Skeletal muscle satellite cell (primary cell): ENCODE data around the gene PDAP1. TPM values are rescaled to one million over a fixed set of nuclear protein-coding genes. Genes with fewer than 3 reads are reported as not detected.
A peak's percentile ranks its signal among the peaks of the same experiment; 100 is the strongest.

Source experiments
- H3K27me3 ChIP-seq: 2 replicates; pipeline ENCODE4 v1.7.0; 2013; ENCODE audit warnings: low read length; ENCODE audit not compliant: control insufficient read depth, insufficient read depth
- H3K36me3 ChIP-seq: 2 replicates; pipeline ENCODE4 v1.7.0; 2013; ENCODE audit warnings: mild to moderate bottlenecking, control low read depth, low read length; ENCODE audit not compliant: insufficient read depth
- H3K4me1 ChIP-seq: 2 replicates; pipeline ENCODE4 v1.7.0; 2013; ENCODE audit warnings: low read length; ENCODE audit not compliant: control insufficient read depth, insufficient read depth
- H3K4me2 ChIP-seq: 2 replicates; pipeline ENCODE4 v1.7.0; 2013; ENCODE audit warnings: mild to moderate bottlenecking, low read length
- H3K4me3 ChIP-seq: 2 replicates; pipeline ENCODE4 v1.7.0; 2013; ENCODE audit warnings: low read length
- H3K9ac ChIP-seq: 2 replicates; pipeline ENCODE4 v1.7.0; 2013; ENCODE audit warnings: mild to moderate bottlenecking, low read depth, low read length, moderate library complexity
- H3K9me3 ChIP-seq: replicated peaks from 2 replicates; pipeline ENCODE4 v1.7.0; 2013; ENCODE audit warnings: mild to moderate bottlenecking, control low read depth, low read length
- total RNA-seq: library from RNA; depleted of rRNA; stranded (reverse); fragments of >200 nt; gene quantifications from 2 replicates; pipeline ENCODE4 v1.2.3, GENCODE V29; 2012; rRNA removed

The PDAP1 gene
- total RNA-seq = 59.6 and 61.2 TPM in 2 replicates

DNA sequence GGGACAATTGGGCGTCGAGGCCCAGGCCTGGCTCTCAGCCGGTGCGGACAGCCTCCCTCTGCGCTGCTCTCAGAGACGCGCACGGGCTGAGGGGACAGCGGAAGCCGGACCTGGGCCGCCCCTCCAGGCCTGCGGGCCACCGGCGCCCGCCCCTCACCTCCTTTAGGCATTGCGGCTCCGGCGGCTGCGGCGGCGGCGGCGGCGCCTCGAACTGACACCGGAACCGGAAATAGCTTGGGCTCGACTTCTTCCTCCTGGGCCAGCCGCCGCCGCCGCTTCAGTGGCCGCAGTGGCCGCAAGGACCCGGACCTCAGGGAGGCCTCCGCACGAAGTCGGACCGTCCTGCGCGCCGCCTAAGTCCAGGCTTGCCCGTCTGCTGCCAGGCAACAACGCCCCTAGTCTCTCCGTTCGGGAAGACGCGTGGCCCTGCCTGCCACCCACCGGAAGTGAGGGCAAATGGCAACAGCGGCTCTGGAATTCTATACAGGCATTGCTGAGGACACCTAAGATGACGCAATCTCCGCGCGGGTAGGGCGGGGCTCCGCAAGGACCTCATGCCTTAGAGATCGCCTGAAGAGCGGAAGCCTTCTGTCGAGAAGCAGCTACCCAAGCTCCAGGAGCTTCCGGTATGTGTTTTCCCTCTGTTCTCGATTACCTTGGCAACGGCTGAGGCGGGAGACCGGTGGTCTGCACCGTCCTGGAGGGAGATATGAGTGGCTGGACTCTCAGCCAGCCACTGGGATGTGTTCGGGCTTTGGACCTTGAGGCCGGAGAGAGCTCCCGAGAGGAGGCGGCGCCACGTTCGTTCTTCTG lies at the start of gene PDAP1, which contains the start of gene BUD31:
Gene PDAP1 (minus strand): TSS at position 219 of the 813 bp plus-strand sequence. CDS start 49 bp downstream, at position 170.
Gene BUD31 (plus strand): TSS at position 591 of the 813 bp plus-strand sequence. CDS start 2,124 bp downstream, outside the sequence.
- Histone ChIP-seq H3K9ac (peak within 1 kb of the TSS; percentile 97), H3K9me3 (no peaks in the 10 kb centered on the region), H3K4me1 (peaks cover 36% of the 10 kb centered on the region), H3K4me2 (peak within 1 kb of the TSS; percentile 91), H3K4me3 (peak within 1 kb of the TSS; percentile 93), H3K36me3 (peaks cover 40% of the 10 kb centered on the region), H3K27me3 (no peaks in the 10 kb centered on the region)

- H3K27me3 ChIP-seq = no peaks in the 10 kb centered on the region
- H3K9ac ChIP-seq = no peak overlapping the region
- no peak overlapping the region for H3K4me3 ChIP-seq
- H3K4me1 ChIP-seq = no peaks in the 10 kb centered on the region
- no peaks in the 10 kb centered on the region for H3K9me3 ChIP-seq
- peaks cover 77% of the 10 kb centered on the region for H3K36me3 ChIP-seq
- H3K4me2 ChIP-seq = no peak overlapping the region
Measured at GRCh38 chr7:99457650-99458493, 49.5 kb upstream of the PDAP1 start.

DNA sequence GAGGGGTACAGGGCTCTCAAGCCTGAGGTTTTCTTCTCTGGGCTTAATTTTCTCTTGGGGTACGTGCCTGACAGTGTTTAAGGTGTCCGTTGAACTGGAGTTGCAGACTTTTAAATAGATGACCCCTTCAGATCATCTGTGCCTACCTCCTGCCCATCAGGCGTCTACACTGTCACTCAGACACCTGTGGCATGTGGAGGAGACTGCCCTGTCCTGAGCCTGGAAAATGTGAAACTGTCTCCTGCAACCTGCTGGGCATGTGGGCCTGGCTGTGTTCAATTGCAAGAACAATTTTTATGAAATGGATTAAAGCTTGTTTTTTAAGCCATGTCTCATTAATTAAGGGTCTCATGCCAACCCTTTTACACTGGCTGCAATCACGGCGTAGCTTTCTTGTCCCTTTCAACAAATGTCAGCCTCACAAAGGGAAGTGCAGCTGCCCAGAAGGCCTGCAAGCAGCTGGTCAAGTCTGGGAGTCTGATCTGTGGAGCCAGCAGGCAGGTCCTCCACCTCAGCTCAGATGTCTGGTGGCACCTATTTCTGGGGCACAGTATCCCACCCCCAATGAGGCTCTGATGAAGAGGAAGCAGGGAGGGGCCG lies 48.8 kb upstream of the PDAP1 start:
- peaks cover 80% of the 10 kb centered on the region for H3K36me3 ChIP-seq

DNA sequence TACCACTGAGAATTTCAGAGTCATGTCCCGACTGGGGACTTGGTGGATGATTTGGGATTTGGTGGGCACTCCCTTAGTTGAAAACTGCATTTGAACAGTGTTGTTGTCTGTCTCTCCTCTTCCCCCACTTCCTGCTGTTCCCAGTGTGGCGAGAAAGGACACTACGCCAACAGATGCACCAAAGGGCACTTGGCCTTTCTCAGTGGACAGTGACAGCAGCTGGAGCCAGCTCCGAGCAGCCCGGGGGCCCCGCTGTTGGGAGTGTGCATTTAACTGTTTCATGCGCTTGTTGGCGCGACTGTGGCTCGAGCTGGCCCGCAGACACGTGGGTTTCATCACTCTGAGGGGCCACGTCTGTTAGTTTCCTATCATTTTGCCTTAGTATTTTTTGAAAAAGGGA lies 47.9 kb upstream of the PDAP1 start:
- no peak overlapping the region for H3K4me2 ChIP-seq
- no peaks in the 10 kb centered on the region for H3K27me3 ChIP-seq
- no peaks in the 10 kb centered on the region for H3K9me3 ChIP-seq
- peaks cover 82% of the 10 kb centered on the region for H3K36me3 ChIP-seq
- no peak overlapping the region for H3K4me3 ChIP-seq
- no peak overlapping the region for H3K9ac ChIP-seq
- H3K4me1 ChIP-seq = no peaks in the 10 kb centered on the region

More for the DNA sequence above, 48.8 kb upstream of the PDAP1 start:
- H3K4me2 ChIP-seq = no peak overlapping the region
- no peaks in the 10 kb centered on the region for H3K27me3 ChIP-seq
- H3K4me1 ChIP-seq = no peaks in the 10 kb centered on the region
- H3K9ac ChIP-seq = no peak overlapping the region
- H3K9me3 ChIP-seq = no peaks in the 10 kb centered on the region
- no peak overlapping the region for H3K4me3 ChIP-seq

DNA sequence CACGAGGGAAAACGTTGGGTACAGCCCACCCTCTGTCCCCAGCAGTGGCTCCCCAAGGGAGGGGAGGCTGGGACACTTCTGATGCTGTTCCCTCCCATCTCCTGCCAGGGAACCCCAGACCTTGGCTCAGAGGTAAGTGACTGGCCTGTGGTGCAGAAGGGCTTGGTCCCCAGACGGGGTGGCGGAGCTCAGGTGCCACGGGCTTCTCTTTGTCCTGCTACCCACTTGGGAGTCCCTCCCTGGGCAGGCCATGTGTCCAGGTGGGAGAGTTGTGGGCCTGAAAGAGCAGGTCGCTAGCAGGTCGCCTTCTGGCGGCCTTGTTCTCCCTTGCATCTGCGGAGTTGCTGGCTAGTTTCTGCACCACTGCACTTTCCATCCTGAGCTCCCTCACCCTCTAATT lies 47.5 kb upstream of the PDAP1 start:
- no peak overlapping the region for H3K9ac ChIP-seq
- H3K4me3 ChIP-seq = no peak overlapping the region
- peaks cover 81% of the 10 kb centered on the region for H3K36me3 ChIP-seq
- no peak overlapping the region for H3K4me2 ChIP-seq
- H3K4me1 ChIP-seq = no peaks in the 10 kb centered on the region
- H3K27me3 ChIP-seq = no peaks in the 10 kb centered on the region
- H3K9me3 ChIP-seq = no peaks in the 10 kb centered on the region

- H3K36me3 ChIP-seq = peaks cover 90% of the 10 kb centered on the region
- no peak overlapping the region for H3K9ac ChIP-seq
- no peaks in the 10 kb centered on the region for H3K9me3 ChIP-seq
- H3K4me1 ChIP-seq = no peaks in the 10 kb centered on the region
- no peaks in the 10 kb centered on the region for H3K27me3 ChIP-seq
- no peak overlapping the region for H3K4me2 ChIP-seq
- H3K4me3 ChIP-seq = no peak overlapping the region
Measured at GRCh38 chr7:99453105-99453504, 44.7 kb upstream of the PDAP1 start.

DNA sequence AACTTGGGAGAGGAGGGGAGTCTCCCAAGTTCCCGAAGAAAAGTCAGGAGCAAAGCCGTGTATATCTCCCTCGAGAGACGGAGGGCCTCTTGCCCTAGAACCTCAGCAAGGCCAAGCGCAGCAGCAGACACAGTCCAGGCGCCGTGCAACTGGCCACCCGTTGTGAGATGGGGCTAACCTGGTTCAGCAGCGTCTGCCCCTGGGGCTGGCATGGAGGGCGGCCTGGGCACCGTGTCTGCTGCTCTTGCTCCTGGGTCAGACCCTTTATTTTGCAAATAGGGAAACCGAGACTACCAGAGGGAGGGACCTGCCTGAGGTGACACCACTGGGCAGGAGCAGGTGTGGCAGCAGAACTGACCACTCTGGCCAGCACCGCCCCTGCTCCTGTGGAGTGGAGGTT lies 44.1 kb upstream of the PDAP1 start:
- no peaks in the 10 kb centered on the region for H3K9me3 ChIP-seq
- H3K36me3 ChIP-seq = peaks cover 89% of the 10 kb centered on the region
- H3K4me2 ChIP-seq = no peak overlapping the region
- H3K27me3 ChIP-seq = no peaks in the 10 kb centered on the region
- H3K9ac ChIP-seq = no peak overlapping the region
- no peaks in the 10 kb centered on the region for H3K4me1 ChIP-seq
- no peak overlapping the region for H3K4me3 ChIP-seq

- H3K36me3 ChIP-seq = peaks cover 83% of the 10 kb centered on the region
- no peaks in the 10 kb centered on the region for H3K4me1 ChIP-seq
- no peak overlapping the region for H3K4me3 ChIP-seq
- no peak overlapping the region for H3K4me2 ChIP-seq
- no peaks in the 10 kb centered on the region for H3K27me3 ChIP-seq
- H3K9me3 ChIP-seq = no peaks in the 10 kb centered on the region
- H3K9ac ChIP-seq = no peak overlapping the region
Measured at GRCh38 chr7:99451936-99452335, 43.5 kb upstream of the PDAP1 start.

DNA sequence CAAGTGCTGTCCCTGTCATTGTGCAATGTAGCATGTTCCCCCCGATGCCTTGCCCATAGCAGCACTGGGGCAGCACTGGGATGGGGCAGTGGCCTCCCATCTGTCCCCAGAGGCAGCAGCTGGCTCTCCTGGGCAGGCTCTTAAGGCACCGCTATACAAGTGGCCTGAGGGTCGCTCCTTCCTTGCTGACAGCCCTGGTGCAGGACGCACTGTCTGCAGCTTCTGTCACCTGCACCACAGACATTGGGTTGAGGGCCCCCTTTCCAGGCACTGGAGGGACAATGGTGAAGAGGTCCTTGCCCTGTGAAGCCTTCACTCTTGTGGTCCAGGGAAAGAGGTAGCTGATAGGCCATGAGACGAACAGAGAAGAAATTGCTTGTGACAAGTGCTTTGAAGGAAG lies 40.9 kb upstream of the PDAP1 start:
- H3K9me3 ChIP-seq = no peaks in the 10 kb centered on the region
- peaks cover 78% of the 10 kb centered on the region for H3K36me3 ChIP-seq
- no peaks in the 10 kb centered on the region for H3K4me1 ChIP-seq
- no peak overlapping the region for H3K9ac ChIP-seq
- no peak overlapping the region for H3K4me2 ChIP-seq
- H3K27me3 ChIP-seq = no peaks in the 10 kb centered on the region
- no peak overlapping the region for H3K4me3 ChIP-seq

- no peak overlapping the region for H3K4me3 ChIP-seq
- no peak overlapping the region for H3K4me2 ChIP-seq
- peaks cover 76% of the 10 kb centered on the region for H3K36me3 ChIP-seq
- H3K9ac ChIP-seq = no peak overlapping the region
- H3K4me1 ChIP-seq = no peaks in the 10 kb centered on the region
- H3K9me3 ChIP-seq = no peaks in the 10 kb centered on the region
- no peaks in the 10 kb centered on the region for H3K27me3 ChIP-seq
Measured at GRCh38 chr7:99448855-99449254, 40.5 kb upstream of the PDAP1 start.

DNA sequence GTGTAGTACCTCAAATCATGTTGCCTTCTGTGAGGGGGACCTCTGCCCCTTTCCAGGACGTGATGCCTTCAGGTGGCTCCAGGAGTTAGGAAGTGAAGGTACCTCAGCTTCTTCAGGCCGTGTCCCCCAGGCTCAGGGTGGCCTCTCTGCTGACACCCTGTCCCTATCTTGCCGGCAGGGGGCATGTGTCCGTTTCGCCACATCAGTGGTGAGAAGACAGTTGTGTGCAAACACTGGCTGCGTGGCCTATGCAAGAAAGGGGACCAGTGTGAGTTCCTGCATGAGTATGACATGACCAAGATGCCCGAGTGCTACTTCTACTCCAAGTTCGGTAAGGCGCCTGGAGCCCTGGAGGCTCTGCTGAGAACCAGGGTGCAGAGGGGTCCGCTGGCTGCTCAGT lies 39.5 kb upstream of the PDAP1 start:
- H3K4me1 ChIP-seq = no peaks in the 10 kb centered on the region
- H3K4me2 ChIP-seq = no peak overlapping the region
- H3K9me3 ChIP-seq = no peaks in the 10 kb centered on the region
- peaks cover 70% of the 10 kb centered on the region for H3K36me3 ChIP-seq
- no peak overlapping the region for H3K4me3 ChIP-seq
- H3K27me3 ChIP-seq = no peaks in the 10 kb centered on the region
- no peak overlapping the region for H3K9ac ChIP-seq
